Myocyte (in vitro differentiated cells): ENCODE results near the gene FNBP1. TPM values are rescaled to one million over a fixed set of nuclear protein-coding genes. Genes with fewer than 3 reads are reported as not detected.
"Not testable (repeated sequence)": the region's sequence is repeated elsewhere in the genome, so short reads cannot be mapped to it uniquely, and the experiment has no call there.

Source experiments
- DNase-seq: peaks from one replicate; pipeline ENCODE4 v3.0.0-alpha.2; 2012; ENCODE audit warnings: low read depth
- total RNA-seq: library from RNA; depleted of rRNA; stranded (reverse); fragments of >200 nt; gene quantifications from 2 replicates; pipeline ENCODE4 v1.2.3, GENCODE V29; 2014

FNBP1 gene
- total RNA-seq, 1 donor from 2014 or later: 25.3 TPM

- DNase-seq: no peak
Measured at GRCh38 chr9:129995409-129996160, 47.4 kb downstream of the FNBP1 start.

GRCh38 chr9:129994882-129995281, 48.1 kb downstream of the FNBP1 start:
- no peak for DNase-seq

- DNase-seq: not testable (repeated sequence)
Measured at GRCh38 chr9:129991139-129991538, 51.9 kb downstream of the FNBP1 start.

- DNase-seq: no peak
Measured at GRCh38 chr9:129990269-129991010, 52.5 kb downstream of the FNBP1 start.

- peak; percentile 81 for DNase-seq
Measured at GRCh38 chr9:129989740-129990139, 53.2 kb downstream of the FNBP1 start.

- no peak for DNase-seq
Measured at GRCh38 chr9:129989362-129989708, 53.7 kb downstream of the FNBP1 start.

GRCh38 chr9:129988607-129989361, 54.2 kb downstream of the FNBP1 start:
- no peak for DNase-seq

- DNase-seq: no peak
Measured at GRCh38 chr9:129987941-129988340, 55.0 kb downstream of the FNBP1 start.

- DNase-seq: peak; percentile 74
Measured at GRCh38 chr9:129987047-129987446, 55.9 kb downstream of the FNBP1 start.

GRCh38 chr9:129984589-129984988, 58.4 kb downstream of the FNBP1 start:
- not testable (repeated sequence) for DNase-seq

- DNase-seq: peak; percentile 69
Measured at GRCh38 chr9:129983891-129984290, 59.1 kb downstream of the FNBP1 start.

- no peak for DNase-seq
Measured at GRCh38 chr9:129981180-129981907, 61.6 kb downstream of the FNBP1 start.

- not testable (repeated sequence) for DNase-seq
Measured at GRCh38 chr9:129980224-129980623, 62.8 kb downstream of the FNBP1 start.

- DNase-seq: no peak
Measured at GRCh38 chr9:129979071-129979745, 63.8 kb downstream of the FNBP1 start.

GRCh38 chr9:129972816-129973215, 70.2 kb downstream of the FNBP1 start:
- DNase-seq: no peak

GRCh38 chr9:129968690-129969485, 74.1 kb downstream of the FNBP1 start:
- DNase-seq: no peak

- no peak for DNase-seq
Measured at GRCh38 chr9:129964901-129965734, 77.9 kb downstream of the FNBP1 start.

- no peak for DNase-seq
Measured at GRCh38 chr9:129962889-129963703, 79.9 kb downstream of the FNBP1 start.
